K562 (cell line): ENCODE results near the gene DEPDC1B. TPM values are rescaled to one million over a fixed set of nuclear protein-coding genes. Genes with fewer than 3 reads are reported as not detected.

Experiments used
- ETV6 ChIP-seq, 3 experiments: fragments of 150-350 bp in 1 of 3; sonication (generic) in 1 of 3; formaldehyde crosslinking in 1 of 3; IDR thresholded peaks; 2 replicates each; pipeline versions ENCODE4 v1.6.1 to v1.8.0; 2014 to 2022; ENCODE audit warnings: borderline replicate concordance in 2 of 3, low read depth in 2 of 3, antibody characterized with exemption in 1 of 3, low read length in 1 of 3, mild to moderate bottlenecking in 1 of 3, missing genetic modification reagents in 1 of 3
- FOXK2 ChIP-seq, 2 experiments: fragments of 450-650 bp; IDR thresholded peaks in 1 of 2; conservative IDR thresholded peaks in 1 of 2; 2 replicates each; pipeline ENCODE4 v1.6.1; 2016; ENCODE audit warnings: low read depth in 2 of 2, mild to moderate bottlenecking in 1 of 2
- HNRNPLL ChIP-seq: fragments of 200-400 bp; formaldehyde crosslinking; IDR thresholded peaks from 2 replicates; pipeline ENCODE4 v1.6.1; 2017; ENCODE audit warnings: low read length, low read depth, mild to moderate bottlenecking; ENCODE audit not compliant: poor library complexity, severe bottlenecking
- JUND ChIP-seq, 2 experiments: IDR thresholded peaks; 2 replicates in 1 of 2; 3 replicates in 1 of 2; pipeline ENCODE4 v1.6.1; 2011; ENCODE audit warnings: borderline replicate concordance in 2 of 2, low read depth in 2 of 2, low read length in 2 of 2, improper control_type of control experiment in 1 of 2, missing biosample characterization in 1 of 2, missing genetic modification characterization in 1 of 2, missing genetic modification reagents in 1 of 2
- KLF13 ChIP-seq: fragments of 450-650 bp; IDR thresholded peaks from 2 replicates; pipeline ENCODE4 v1.6.1; 2016; ENCODE audit warnings: missing genetic modification characterization, low read depth, mild to moderate bottlenecking, missing compliant biosample characterization, moderate library complexity, borderline replicate concordance
- LEF1 ChIP-seq: fragments of 450-650 bp; IDR thresholded peaks from 2 replicates; pipeline ENCODE4 v1.6.1; 2016; ENCODE audit warnings: mild to moderate bottlenecking
- NCOR1 ChIP-seq: fragments of 450-650 bp; IDR thresholded peaks from 2 replicates; pipeline ENCODE4 v1.6.1; 2016; ENCODE audit warnings: mild to moderate bottlenecking, moderate library complexity
- PRMT5 ChIP-seq: sonication (generic); formaldehyde crosslinking; IDR thresholded peaks from 2 replicates; pipeline ENCODE4 v1.5.0; 2020; ENCODE audit warnings: missing genetic modification reagents
- PTTG1 ChIP-seq: fragments of 450-650 bp; IDR thresholded peaks from 2 replicates; pipeline ENCODE4 v1.6.1; 2016; ENCODE audit warnings: low read depth, mild to moderate bottlenecking, missing genetic modification characterization, missing compliant biosample characterization
- TEAD1 ChIP-seq, 2 experiments: fragments of 450-650 bp in 1 of 2; sonication (generic) in 1 of 2; formaldehyde crosslinking; IDR thresholded peaks; 2 replicates each; pipeline versions ENCODE4 v1.4.0 to v1.8.0; 2020 to 2022; ENCODE audit warnings: mild to moderate bottlenecking in 2 of 2, missing genetic modification reagents in 1 of 2
- ZFP30 ChIP-seq: fragments of 250-450 bp; sonication (Bioruptor Pico); IDR thresholded peaks from 2 replicates; pipeline ENCODE4 v1.8.0; 2022; ENCODE audit warnings: moderate library complexity, mild to moderate bottlenecking, inconsistent platforms, borderline replicate concordance
- ZNF561 ChIP-seq: fragments of 450-650 bp; formaldehyde crosslinking; conservative IDR thresholded peaks from 2 replicates; pipeline ENCODE4 v1.4.0; 2020; ENCODE audit warnings: mild to moderate bottlenecking, moderate library complexity
- polyA plus RNA-seq, 8 experiments: library from polyadenylated mRNA; depleted of rRNA in 4 of 8; stranded (reverse) in 5 of 8; unstranded in 3 of 8; fragments of >200 nt; fragmentation: Nextera tagmentation in 2 of 8; fragmentation: Illumina TruSeq in 1 of 8; extraction: Ambion mirVana in 2 of 8; extraction: Trizol in 1 of 8; gene quantifications; 2 replicates each; pipeline versions ENCODE4 v1.2.1 to v1.2.3, GENCODE V29; 2011 to 2014; ENCODE audit warnings: inconsistent platforms in 1 of 8, missing spikeins in 1 of 8
- total RNA-seq, 7 experiments: library from RNA; depleted of rRNA in 6 of 7; stranded (reverse); fragments of >200 nt in 6 of 7; fragmentation: Illumina TruSeq in 2 of 7; extraction: Trizol in 2 of 7; gene quantifications; 2 replicates each; pipeline versions ENCODE4 v1.2.1 to v1.2.3, GENCODE V29; 2011 to 2021; ENCODE audit warnings: low replicate concordance in 1 of 7
- TF ChIP-seq, protein P1 (sequence below): fragments of 450-650 bp; IDR thresholded peaks from 2 replicates; pipeline ENCODE4 v1.6.1; 2016; ENCODE audit warnings: mild to moderate bottlenecking
- TF ChIP-seq, protein P2 (sequence below), 3 experiments: IDR thresholded peaks in 2 of 3; conservative IDR thresholded peaks in 1 of 3; 2 replicates each; pipeline ENCODE4 v1.5.1; 2011 to 2012; ENCODE audit warnings: low read length in 3 of 3, mild to moderate bottlenecking in 3 of 3, control low read depth in 2 of 3, improper control_type of control experiment in 1 of 3, inconsistent platforms in 1 of 3, low read depth in 1 of 3, mixed read lengths in 1 of 3, moderate library complexity in 1 of 3; ENCODE audit not compliant: insufficient read depth in 2 of 3
- TF ChIP-seq, protein P3 (sequence below): sonication (generic); formaldehyde crosslinking; IDR thresholded peaks from 2 replicates; pipeline ENCODE4 v1.9.0; 2022; ENCODE audit warnings: mild to moderate bottlenecking, missing genetic modification reagents
- TF ChIP-seq, protein P4 (sequence below): fragments of 150-350 bp; conservative IDR thresholded peaks from 2 replicates; pipeline ENCODE4 v1.6.1; 2014; ENCODE audit warnings: low read length

DEPDC1B gene
- total and polyA plus RNA-seq, 9 of the 15 experiments (the other 6 are each of a cell fraction or from before 2014, with no cell fraction given), result 36.0 to 67.2 (median 44.5) TPM

DNA sequence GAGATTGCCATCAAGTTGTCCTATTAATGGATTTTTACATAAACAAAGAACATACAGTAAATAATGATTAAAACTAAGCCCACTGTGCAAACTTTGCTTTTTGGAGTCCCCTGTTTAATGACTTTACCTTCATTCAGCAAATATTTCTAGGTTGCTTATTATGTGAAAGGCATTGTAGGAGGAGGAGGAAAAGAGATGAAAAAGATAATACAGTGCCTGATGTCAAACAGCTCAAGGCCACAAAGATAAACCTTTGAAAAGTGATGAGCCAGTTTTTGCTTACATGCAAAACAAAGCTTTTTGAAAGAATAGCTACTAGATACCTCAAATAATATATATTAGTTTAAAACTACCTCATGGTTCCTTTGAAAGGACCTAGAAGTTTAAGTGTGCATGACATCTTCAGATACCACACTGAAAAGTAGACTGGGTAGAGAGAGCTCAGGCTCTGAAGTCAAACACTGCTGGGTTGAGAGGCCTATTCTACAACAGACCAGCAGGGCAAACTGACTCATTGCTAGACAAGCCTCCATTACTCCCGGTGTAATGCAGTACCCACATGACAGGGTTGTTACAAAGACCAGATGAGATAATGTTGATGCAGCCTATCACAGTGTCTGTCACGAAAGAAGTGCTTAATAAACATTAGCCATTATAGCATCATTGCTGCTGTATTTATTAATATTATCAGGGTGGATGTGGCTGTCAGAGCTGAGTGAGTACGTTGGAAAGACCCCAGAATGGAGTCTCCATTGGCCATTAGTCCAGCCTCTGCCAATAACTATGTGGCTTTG is 11.8 kb downstream of the DEPDC1B start (continued):
- no peak for TF ChIP-seq ZFP30 (CRISPR knock-in tag)
- no peak for TF ChIP-seq PRMT5
- peak; percentile 72 for TF ChIP-seq JUND (IDR thresholded peaks at IDR 0.05; ENCODE audit: borderline replicate concordance, low read depth, low read length)
- TF ChIP-seq JUND (tag; IDR thresholded peaks at IDR 0.05; ENCODE audit: borderline replicate concordance, low read depth, low read length), result peak; percentile 82
- no peak for TF ChIP-seq FOXK2 (conservative IDR thresholded peaks at IDR 0.05 in 1 of 2, IDR thresholded peaks at IDR 0.05 in 1 of 2; ENCODE audit: low read depth in 2 of 2)
- TF ChIP-seq ZNF561 (CRISPR knock-in tag), result no peak
- TF ChIP-seq ETV6 (IDR thresholded peaks at IDR 0.05; ENCODE audit: borderline replicate concordance in 1 of 2, low read depth in 2 of 2, low read length in 1 of 2), result no peak
- TF ChIP-seq ETV6 (CRISPR knock-in tag; IDR thresholded peaks at IDR 0.05; ENCODE audit: borderline replicate concordance), result no peak
- TF ChIP-seq NCOR1, result no peak
- TF ChIP-seq, protein P1, sequence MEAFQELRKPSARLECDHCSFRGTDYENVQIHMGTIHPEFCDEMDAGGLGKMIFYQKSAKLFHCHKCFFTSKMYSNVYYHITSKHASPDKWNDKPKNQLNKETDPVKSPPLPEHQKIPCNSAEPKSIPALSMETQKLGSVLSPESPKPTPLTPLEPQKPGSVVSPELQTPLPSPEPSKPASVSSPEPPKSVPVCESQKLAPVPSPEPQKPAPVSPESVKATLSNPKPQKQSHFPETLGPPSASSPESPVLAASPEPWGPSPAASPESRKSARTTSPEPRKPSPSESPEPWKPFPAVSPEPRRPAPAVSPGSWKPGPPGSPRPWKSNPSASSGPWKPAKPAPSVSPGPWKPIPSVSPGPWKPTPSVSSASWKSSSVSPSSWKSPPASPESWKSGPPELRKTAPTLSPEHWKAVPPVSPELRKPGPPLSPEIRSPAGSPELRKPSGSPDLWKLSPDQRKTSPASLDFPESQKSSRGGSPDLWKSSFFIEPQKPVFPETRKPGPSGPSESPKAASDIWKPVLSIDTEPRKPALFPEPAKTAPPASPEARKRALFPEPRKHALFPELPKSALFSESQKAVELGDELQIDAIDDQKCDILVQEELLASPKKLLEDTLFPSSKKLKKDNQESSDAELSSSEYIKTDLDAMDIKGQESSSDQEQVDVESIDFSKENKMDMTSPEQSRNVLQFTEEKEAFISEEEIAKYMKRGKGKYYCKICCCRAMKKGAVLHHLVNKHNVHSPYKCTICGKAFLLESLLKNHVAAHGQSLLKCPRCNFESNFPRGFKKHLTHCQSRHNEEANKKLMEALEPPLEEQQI, result 0 out of 2 replicates have a peak, but pooled peaks have one; percentile 25
- TF ChIP-seq, protein P2, sequence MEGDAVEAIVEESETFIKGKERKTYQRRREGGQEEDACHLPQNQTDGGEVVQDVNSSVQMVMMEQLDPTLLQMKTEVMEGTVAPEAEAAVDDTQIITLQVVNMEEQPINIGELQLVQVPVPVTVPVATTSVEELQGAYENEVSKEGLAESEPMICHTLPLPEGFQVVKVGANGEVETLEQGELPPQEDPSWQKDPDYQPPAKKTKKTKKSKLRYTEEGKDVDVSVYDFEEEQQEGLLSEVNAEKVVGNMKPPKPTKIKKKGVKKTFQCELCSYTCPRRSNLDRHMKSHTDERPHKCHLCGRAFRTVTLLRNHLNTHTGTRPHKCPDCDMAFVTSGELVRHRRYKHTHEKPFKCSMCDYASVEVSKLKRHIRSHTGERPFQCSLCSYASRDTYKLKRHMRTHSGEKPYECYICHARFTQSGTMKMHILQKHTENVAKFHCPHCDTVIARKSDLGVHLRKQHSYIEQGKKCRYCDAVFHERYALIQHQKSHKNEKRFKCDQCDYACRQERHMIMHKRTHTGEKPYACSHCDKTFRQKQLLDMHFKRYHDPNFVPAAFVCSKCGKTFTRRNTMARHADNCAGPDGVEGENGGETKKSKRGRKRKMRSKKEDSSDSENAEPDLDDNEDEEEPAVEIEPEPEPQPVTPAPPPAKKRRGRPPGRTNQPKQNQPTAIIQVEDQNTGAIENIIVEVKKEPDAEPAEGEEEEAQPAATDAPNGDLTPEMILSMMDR (IDR thresholded peaks at IDR 0.05 in 2 of 3, conservative IDR thresholded peaks at IDR 0.05 in 1 of 3; ENCODE audit: insufficient read depth in 2 of 3, low read depth in 1 of 3, low read length in 3 of 3), result peak; percentile 42 to 64 (median 55)
- TF ChIP-seq, protein P3, sequence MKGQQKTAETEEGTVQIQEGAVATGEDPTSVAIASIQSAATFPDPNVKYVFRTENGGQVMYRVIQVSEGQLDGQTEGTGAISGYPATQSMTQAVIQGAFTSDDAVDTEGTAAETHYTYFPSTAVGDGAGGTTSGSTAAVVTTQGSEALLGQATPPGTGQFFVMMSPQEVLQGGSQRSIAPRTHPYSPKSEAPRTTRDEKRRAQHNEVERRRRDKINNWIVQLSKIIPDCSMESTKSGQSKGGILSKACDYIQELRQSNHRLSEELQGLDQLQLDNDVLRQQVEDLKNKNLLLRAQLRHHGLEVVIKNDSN (CRISPR knock-in tag), result peak; percentile 44
- TF ChIP-seq, protein P4, sequence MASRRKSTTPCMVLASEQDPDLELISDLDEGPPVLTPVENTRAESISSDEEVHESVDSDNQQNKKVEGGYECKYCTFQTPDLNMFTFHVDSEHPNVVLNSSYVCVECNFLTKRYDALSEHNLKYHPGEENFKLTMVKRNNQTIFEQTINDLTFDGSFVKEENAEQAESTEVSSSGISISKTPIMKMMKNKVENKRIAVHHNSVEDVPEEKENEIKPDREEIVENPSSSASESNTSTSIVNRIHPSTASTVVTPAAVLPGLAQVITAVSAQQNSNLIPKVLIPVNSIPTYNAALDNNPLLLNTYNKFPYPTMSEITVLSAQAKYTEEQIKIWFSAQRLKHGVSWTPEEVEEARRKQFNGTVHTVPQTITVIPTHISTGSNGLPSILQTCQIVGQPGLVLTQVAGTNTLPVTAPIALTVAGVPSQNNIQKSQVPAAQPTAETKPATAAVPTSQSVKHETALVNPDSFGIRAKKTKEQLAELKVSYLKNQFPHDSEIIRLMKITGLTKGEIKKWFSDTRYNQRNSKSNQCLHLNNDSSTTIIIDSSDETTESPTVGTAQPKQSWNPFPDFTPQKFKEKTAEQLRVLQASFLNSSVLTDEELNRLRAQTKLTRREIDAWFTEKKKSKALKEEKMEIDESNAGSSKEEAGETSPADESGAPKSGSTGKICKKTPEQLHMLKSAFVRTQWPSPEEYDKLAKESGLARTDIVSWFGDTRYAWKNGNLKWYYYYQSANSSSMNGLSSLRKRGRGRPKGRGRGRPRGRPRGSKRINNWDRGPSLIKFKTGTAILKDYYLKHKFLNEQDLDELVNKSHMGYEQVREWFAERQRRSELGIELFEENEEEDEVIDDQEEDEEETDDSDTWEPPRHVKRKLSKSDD, result 0 out of 2 replicates have a peak, but pooled peaks have one; percentile 79
- TF ChIP-seq KLF13 (tag), result no peak
- no peak for TF ChIP-seq HNRNPLL
- TF ChIP-seq TEAD1 (CRISPR knock-in tag; IDR thresholded peaks at IDR 0.05), result no peak
- no peak for TF ChIP-seq PTTG1 (tag)
- TF ChIP-seq LEF1, result no peak
